ENCODE data around the gene SHB.

- TF ChIP-seq SSRP1 (CRISPR knock-in tag; IDR thresholded peaks at IDR 0.05): no peak
- no peak for TF ChIP-seq ATF2 (CRISPR knock-in tag; IDR thresholded peaks at IDR 0.05)
- no peak for TF ChIP-seq ZNF513 (CRISPR knock-in tag; conservative IDR thresholded peaks at IDR 0.05)
- TF ChIP-seq CAMTA2 (CRISPR knock-in tag; IDR thresholded peaks at IDR 0.05; ENCODE audit: borderline replicate concordance): no peak
- no peak for TF ChIP-seq NR2F6 (IDR thresholded peaks at IDR 0.05)
- no peak for TF ChIP-seq NR2F6 (CRISPR knock-in tag; IDR thresholded peaks at IDR 0.05)
- TF ChIP-seq ZNF704 (CRISPR knock-in tag; IDR thresholded peaks at IDR 0.05; ENCODE audit: borderline replicate concordance): no peak
These were observed 32.4 kb upstream of the SHB start for GRCh38 chr9:38101423-38101822.

All from HepG2 (cell line).